GM19452 (cell line): Measurements from ENCODE around the gene RARG.
"Not testable (repeated sequence)": the region's sequence is repeated elsewhere in the genome, so short reads cannot be mapped to it uniquely, and the experiment has no call there.

Experiments used
- ATAC-seq: cut with Tn5 transposase; IDR thresholded peaks from one replicate; pipeline ENCODE4 v1.9.1; 2021; ENCODE audit not compliant: unreplicated experiment

The RARG gene

GRCh38 chr12:53211476-53212381 is 20.3 kb downstream of the RARG start:
- no peak for ATAC-seq

GRCh38 chr12:53210843-53211242 is 21.2 kb downstream of the RARG start:
- ATAC-seq: no peak

GRCh38 chr12:53208877-53209463 is 23.0 kb downstream of the RARG start:
- no peak for ATAC-seq

- no peak for ATAC-seq
These were observed 23.6 kb downstream of the RARG start for GRCh38 chr12:53208435-53208834.

- peak; percentile 37 for ATAC-seq
These were observed 25.0 kb downstream of the RARG start, which contains the start of gene ITGB7 for GRCh38 chr12:53207042-53207441. ITGB7 (minus strand) TSS chr12:53207251; CDS start chr12:53200443, 6,808 bp downstream.

- ATAC-seq: peak; percentile 66
These were observed 26.1 kb downstream of the RARG start for GRCh38 chr12:53205747-53206419.

- no peak for ATAC-seq
These were observed 27.7 kb downstream of the RARG start for GRCh38 chr12:53204351-53204750.

GRCh38 chr12:53202316-53202715 is 29.7 kb downstream of the RARG start:
- ATAC-seq: not testable (repeated sequence)

GRCh38 chr12:53201639-53202038 is 30.4 kb downstream of the RARG start:
- no peak for ATAC-seq

- no peak for ATAC-seq
These were observed 30.9 kb downstream of the RARG start for GRCh38 chr12:53201177-53201541.

GRCh38 chr12:53200458-53201176 is 31.4 kb downstream of the RARG start:
- ATAC-seq: no peak

GRCh38 chr12:53200107-53200457 is 31.9 kb downstream of the RARG start:
- no peak for ATAC-seq

- no peak for ATAC-seq
These were observed 32.3 kb downstream of the RARG start for GRCh38 chr12:53199700-53200099.

GRCh38 chr12:53198486-53199110 is 33.4 kb downstream of the RARG start:
- ATAC-seq: no peak

GRCh38 chr12:53197011-53197640 is 34.9 kb downstream of the RARG start:
- no peak for ATAC-seq

GRCh38 chr12:53196486-53196885 is 35.5 kb downstream of the RARG start:
- no peak for ATAC-seq

GRCh38 chr12:53195516-53196420 is 36.2 kb downstream of the RARG start:
- no peak for ATAC-seq

- no peak for ATAC-seq
These were observed 37.0 kb downstream of the RARG start for GRCh38 chr12:53194973-53195372.

GRCh38 chr12:53193985-53194716 is 37.9 kb downstream of the RARG start:
- no peak for ATAC-seq
